HL-60 (cell line): ENCODE results near the gene ERCC8.

Source experiments
- DNase-seq, 2 experiments: peaks; one replicate each; pipeline ENCODE4 v3.0.0-alpha.2; 2010 to 2020; ENCODE audit warnings: low read depth in 1 of 2, low spot score in 1 of 2
- H3K27ac ChIP-seq: fragments of 250-450 bp; sonication (Bioruptor Pico); replicated peaks from 2 replicates; pipeline ENCODE4 v1.5.1; 2020; ENCODE audit warnings: mild to moderate bottlenecking, moderate library complexity
- H3K27me3 ChIP-seq: fragments of 250-450 bp; sonication (Bioruptor Pico); 2 replicates; pipeline ENCODE4 v1.5.1; 2021; ENCODE audit warnings: mild to moderate bottlenecking, moderate library complexity; ENCODE audit not compliant: insufficient read depth, poor library complexity, severe bottlenecking
- H3K4me3 ChIP-seq: replicated peaks from 2 replicates; pipeline ENCODE4 v1.5.1; 2011; ENCODE audit warnings: mild to moderate bottlenecking, control low read depth, low read length; ENCODE audit not compliant: insufficient read depth
- CTCF ChIP-seq: IDR thresholded peaks from one replicate; pipeline ENCODE4 v1.5.1; 2011; ENCODE audit warnings: low read length, control low read depth, inconsistent platforms; ENCODE audit not compliant: insufficient read depth
- GABPA ChIP-seq: IDR thresholded peaks from 2 replicates; pipeline ENCODE4 v1.6.1; 2012; ENCODE audit warnings: low read depth
- POLR2AphosphoS5 ChIP-seq: IDR thresholded peaks from 2 replicates; pipeline ENCODE4 v1.6.1; 2012; ENCODE audit warnings: low read depth
- REST ChIP-seq: IDR thresholded peaks from 2 replicates; pipeline ENCODE4 v1.6.1; 2012; ENCODE audit warnings: low read depth; ENCODE audit not compliant: insufficient replicate concordance
- SPI1 ChIP-seq: IDR thresholded peaks from 2 replicates; pipeline ENCODE4 v1.6.1; 2012; ENCODE audit warnings: low read depth, mild to moderate bottlenecking, borderline replicate concordance

Gene ERCC8

GRCh38 chr5:60896991-60897390, 47.9 kb downstream of the ERCC8 start:
- Histone ChIP-seq H3K4me3 (no peak overlapping the region), H3K27ac (no peak overlapping the region), H3K27me3 (no peaks in the 10 kb centered on the region)
- no peak for DNase-seq
- no peak for TF ChIP-seq REST
- TF ChIP-seq GABPA = no peak
- TF ChIP-seq SPI1 = peak; percentile 55; the same call in 1 of the 2 replicates

GRCh38 chr5:60893521-60893920, 51.3 kb downstream of the ERCC8 start:
- TF ChIP-seq REST (no peak), POLR2AphosphoS5 (no peak)
- Histone ChIP-seq H3K4me3 (no peak overlapping the region), H3K27ac (no peak overlapping the region), H3K27me3 (no peaks in the 10 kb centered on the region)
- DNase-seq = no peak

- DNase-seq = no peak
- no peak overlapping the region for H3K4me3 ChIP-seq
- no peaks in the 10 kb centered on the region for H3K27me3 ChIP-seq
- no peak overlapping the region for H3K27ac ChIP-seq
- TF ChIP-seq POLR2AphosphoS5 (no peak), CTCF (no peak), GABPA (no peak), SPI1 (no peak), REST (no peak)
Measured at GRCh38 chr5:60891667-60892066, 53.2 kb downstream of the ERCC8 start.

GRCh38 chr5:60888359-60889061, 56.4 kb downstream of the ERCC8 start:
- no peaks in the 10 kb centered on the region for H3K27me3 ChIP-seq
- DNase-seq = no peak
- H3K4me3 ChIP-seq = no peak overlapping the region
- H3K27ac ChIP-seq = no peak overlapping the region
- TF ChIP-seq GABPA (no peak), SPI1 (no peak), REST (no peak), CTCF (no peak), POLR2AphosphoS5 (no peak)
